Progenitor cell of endocrine pancreas (in vitro differentiated cells): ENCODE measurements around the gene ARHGAP10. TPM values are rescaled to one million over a fixed set of nuclear protein-coding genes. Genes with fewer than 3 reads are reported as not detected.

Experiments used
- DNase-seq: peaks from one replicate; pipeline ENCODE4 v3.0.0; 2021; ENCODE audit warnings: low spot score; ENCODE audit not compliant: unreplicated experiment
- H3K27ac Mint-ChIP-seq: 2 replicates; pipeline ENCODE4 v1.8.0; 2021; ENCODE audit warnings: mild to moderate bottlenecking, moderate library complexity, mixed read lengths
- H3K27me3 Mint-ChIP-seq: 2 replicates; pipeline ENCODE4 v1.8.0; 2021; ENCODE audit warnings: mixed read lengths
- H3K36me3 Mint-ChIP-seq: 2 replicates; pipeline ENCODE4 v1.8.0; 2022; ENCODE audit warnings: mixed read lengths; ENCODE audit not compliant: insufficient read depth
- H3K4me1 Mint-ChIP-seq: 2 replicates; pipeline ENCODE4 v1.8.0; 2021; ENCODE audit warnings: low read depth, mixed read lengths
- H3K4me3 Mint-ChIP-seq: 2 replicates; pipeline ENCODE4 v1.8.0; 2021; ENCODE audit warnings: low read depth, mild to moderate bottlenecking, moderate library complexity, mixed read lengths
- H3K9me3 Mint-ChIP-seq: 2 replicates; pipeline ENCODE4 v1.8.0; 2021; ENCODE audit warnings: low read depth, mixed read lengths
- total RNA-seq: library from RNA; stranded (reverse); gene quantifications from 2 replicates; pipeline ENCODE4 v1.2.1, GENCODE V29; 2021
- TF ChIP-seq, protein P1 (sequence below): fragments of 200-600 bp; sonication (generic); IDR thresholded peaks from one replicate; pipeline ENCODE4 v1.5.0; 2021; ENCODE audit warnings: antibody characterized with exemption, mild to moderate bottlenecking; ENCODE audit not compliant: unreplicated experiment

ARHGAP10 gene
- total RNA-seq, 1 donor from 2014 or later = 11.0 TPM

DNA sequence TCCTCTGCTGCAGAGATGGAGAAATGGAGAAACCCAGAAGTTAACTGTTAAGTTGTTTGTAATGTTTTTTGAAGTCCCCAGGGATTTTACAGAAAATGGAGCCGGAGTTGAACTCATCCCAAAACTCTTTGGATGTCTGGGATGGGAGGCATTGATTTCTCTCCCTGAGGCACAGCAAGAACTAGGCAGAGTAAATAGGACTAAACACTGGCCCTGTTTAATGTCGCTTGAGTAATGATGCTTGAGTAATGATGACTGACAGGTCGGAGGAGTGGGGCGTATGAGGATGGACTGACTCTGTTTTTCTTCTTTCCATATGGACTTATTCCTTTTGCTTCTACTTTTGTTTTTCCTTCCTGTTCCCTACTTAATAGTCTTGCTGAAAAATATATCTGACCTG lies 69.9 kb downstream of the ARHGAP10 start:
- DNase-seq = no peak

DNA sequence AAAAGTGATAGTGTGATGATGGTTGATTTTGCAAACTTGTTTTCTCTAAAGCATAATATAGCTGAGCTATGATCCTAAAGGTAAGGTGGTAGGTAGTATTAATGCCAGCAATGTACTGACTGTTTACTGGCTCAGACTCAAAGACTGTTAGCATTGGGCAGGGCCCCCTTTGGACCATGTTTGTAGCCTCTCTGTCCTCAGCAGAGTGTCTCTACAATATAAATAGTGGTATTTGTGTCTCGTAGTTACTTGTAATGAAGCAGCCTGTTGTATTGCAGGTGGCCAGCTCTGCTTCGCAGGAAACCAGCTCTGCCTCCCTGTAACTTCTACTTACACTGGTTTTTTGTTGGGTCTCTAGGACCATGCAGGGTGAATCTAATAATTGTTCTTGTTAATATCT lies 70.5 kb downstream of the ARHGAP10 start:
- H3K27ac Mint-ChIP-seq = no peak overlapping the region
- no peaks in the 10 kb centered on the region for H3K36me3 Mint-ChIP-seq
- DNase-seq = no peak
- H3K4me3 Mint-ChIP-seq = no peak overlapping the region
- peaks cover 13% of the 10 kb centered on the region for H3K4me1 Mint-ChIP-seq
- no peaks in the 10 kb centered on the region for H3K27me3 Mint-ChIP-seq
- TF ChIP-seq, protein P1, sequence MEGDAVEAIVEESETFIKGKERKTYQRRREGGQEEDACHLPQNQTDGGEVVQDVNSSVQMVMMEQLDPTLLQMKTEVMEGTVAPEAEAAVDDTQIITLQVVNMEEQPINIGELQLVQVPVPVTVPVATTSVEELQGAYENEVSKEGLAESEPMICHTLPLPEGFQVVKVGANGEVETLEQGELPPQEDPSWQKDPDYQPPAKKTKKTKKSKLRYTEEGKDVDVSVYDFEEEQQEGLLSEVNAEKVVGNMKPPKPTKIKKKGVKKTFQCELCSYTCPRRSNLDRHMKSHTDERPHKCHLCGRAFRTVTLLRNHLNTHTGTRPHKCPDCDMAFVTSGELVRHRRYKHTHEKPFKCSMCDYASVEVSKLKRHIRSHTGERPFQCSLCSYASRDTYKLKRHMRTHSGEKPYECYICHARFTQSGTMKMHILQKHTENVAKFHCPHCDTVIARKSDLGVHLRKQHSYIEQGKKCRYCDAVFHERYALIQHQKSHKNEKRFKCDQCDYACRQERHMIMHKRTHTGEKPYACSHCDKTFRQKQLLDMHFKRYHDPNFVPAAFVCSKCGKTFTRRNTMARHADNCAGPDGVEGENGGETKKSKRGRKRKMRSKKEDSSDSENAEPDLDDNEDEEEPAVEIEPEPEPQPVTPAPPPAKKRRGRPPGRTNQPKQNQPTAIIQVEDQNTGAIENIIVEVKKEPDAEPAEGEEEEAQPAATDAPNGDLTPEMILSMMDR = no peak
- no peaks in the 10 kb centered on the region for H3K9me3 Mint-ChIP-seq

More for the DNA sequence above, 69.9 kb downstream of the ARHGAP10 start:
- H3K4me1 Mint-ChIP-seq = peaks cover 13% of the 10 kb centered on the region
- H3K27ac Mint-ChIP-seq = no peak overlapping the region
- no peaks in the 10 kb centered on the region for H3K36me3 Mint-ChIP-seq
- no peak overlapping the region for H3K4me3 Mint-ChIP-seq
- TF ChIP-seq, protein P1 = no peak
- H3K9me3 Mint-ChIP-seq = no peaks in the 10 kb centered on the region
- H3K27me3 Mint-ChIP-seq = no peaks in the 10 kb centered on the region

DNA sequence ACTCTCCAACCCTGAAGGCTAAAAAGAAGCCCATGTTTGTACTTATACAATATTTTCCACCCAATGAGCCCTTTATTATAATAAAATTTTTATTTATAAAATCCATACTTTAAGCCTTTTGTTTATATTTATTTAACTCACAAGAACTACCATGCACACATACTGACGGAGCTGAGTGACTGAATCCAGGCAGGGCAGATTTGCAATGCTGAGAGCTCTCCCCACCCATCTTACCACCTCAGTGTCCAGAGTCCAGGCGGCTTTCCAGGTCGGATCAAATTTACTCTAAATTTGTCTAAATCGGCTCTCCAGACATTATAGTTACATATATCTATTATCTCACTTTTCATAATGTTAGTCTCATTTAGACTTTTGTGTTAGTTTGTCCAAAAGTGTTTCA lies 74.1 kb downstream of the ARHGAP10 start:
- no peak for DNase-seq
- no peaks in the 10 kb centered on the region for H3K27me3 Mint-ChIP-seq
- TF ChIP-seq, protein P1 = no peak
- H3K4me3 Mint-ChIP-seq = no peak overlapping the region
- peaks cover 12% of the 10 kb centered on the region for H3K4me1 Mint-ChIP-seq
- no peaks in the 10 kb centered on the region for H3K9me3 Mint-ChIP-seq
- no peak overlapping the region for H3K27ac Mint-ChIP-seq
- H3K36me3 Mint-ChIP-seq = no peaks in the 10 kb centered on the region

DNA sequence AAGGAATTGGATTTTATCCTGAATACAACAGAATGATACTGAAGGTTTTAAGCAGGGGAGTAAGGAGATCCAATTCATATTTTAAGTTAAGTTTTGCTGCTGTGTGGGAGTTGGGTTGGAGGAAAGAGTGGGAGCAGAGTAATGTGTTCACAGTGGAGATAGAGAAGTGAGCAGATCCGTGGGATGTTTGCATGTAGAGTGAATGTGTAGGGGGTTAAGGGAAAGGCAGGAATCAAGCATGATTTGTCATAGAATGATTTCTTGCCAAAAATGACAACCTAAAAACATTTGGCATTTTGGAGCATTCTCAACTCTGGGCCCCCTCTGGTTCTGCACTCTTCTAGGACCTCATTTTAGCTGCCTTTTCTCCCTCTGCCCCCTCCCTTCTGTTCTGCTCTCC lies 76.6 kb downstream of the ARHGAP10 start:
- DNase-seq = no peak
- Mint-ChIP-seq H3K4me3 (no peak overlapping the region), H3K9me3 (no peaks in the 10 kb centered on the region), H3K27ac (no peak overlapping the region), H3K36me3 (no peaks in the 10 kb centered on the region), H3K27me3 (peaks cover 4% of the 10 kb centered on the region), H3K4me1 (peaks cover 22% of the 10 kb centered on the region)
- TF ChIP-seq, protein P1 = no peak

DNA sequence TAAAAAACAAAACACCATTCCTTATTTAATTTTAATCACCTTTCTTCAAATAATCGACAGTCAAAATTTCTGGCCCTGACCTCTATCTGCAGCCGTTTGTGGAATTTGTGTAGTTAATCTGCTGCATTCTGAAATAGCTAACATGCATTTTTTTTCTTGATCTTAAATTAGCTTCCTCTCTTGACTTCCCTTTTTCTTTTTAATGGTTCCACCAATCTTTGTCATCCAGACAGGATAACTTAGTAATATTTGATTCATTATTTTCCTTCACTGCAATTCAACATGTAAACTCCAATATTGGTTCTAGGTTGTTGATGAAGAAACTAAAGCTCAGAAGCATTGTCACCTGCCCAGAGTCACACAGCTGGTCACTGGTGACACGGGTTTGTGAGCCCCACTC lies 77.3 kb downstream of the ARHGAP10 start:
- Mint-ChIP-seq H3K9me3 (no peaks in the 10 kb centered on the region), H3K27me3 (peaks cover 4% of the 10 kb centered on the region), H3K36me3 (no peaks in the 10 kb centered on the region), H3K27ac (no peak overlapping the region), H3K4me1 (peaks cover 29% of the 10 kb centered on the region), H3K4me3 (no peak overlapping the region)
- TF ChIP-seq, protein P1 = no peak
- DNase-seq = no peak
